Measurements from ENCODE around the gene IFT22. TPM values are rescaled to one million over a fixed set of nuclear protein-coding genes. Genes with fewer than 3 reads are reported as not detected.

Gene IFT22
- total and polyA plus RNA-seq, 2 of the 8 experiments (the other 6 are each of a cell fraction or from before 2014, with no cell fraction given) = 17.7 to 18.9 TPM

DNA sequence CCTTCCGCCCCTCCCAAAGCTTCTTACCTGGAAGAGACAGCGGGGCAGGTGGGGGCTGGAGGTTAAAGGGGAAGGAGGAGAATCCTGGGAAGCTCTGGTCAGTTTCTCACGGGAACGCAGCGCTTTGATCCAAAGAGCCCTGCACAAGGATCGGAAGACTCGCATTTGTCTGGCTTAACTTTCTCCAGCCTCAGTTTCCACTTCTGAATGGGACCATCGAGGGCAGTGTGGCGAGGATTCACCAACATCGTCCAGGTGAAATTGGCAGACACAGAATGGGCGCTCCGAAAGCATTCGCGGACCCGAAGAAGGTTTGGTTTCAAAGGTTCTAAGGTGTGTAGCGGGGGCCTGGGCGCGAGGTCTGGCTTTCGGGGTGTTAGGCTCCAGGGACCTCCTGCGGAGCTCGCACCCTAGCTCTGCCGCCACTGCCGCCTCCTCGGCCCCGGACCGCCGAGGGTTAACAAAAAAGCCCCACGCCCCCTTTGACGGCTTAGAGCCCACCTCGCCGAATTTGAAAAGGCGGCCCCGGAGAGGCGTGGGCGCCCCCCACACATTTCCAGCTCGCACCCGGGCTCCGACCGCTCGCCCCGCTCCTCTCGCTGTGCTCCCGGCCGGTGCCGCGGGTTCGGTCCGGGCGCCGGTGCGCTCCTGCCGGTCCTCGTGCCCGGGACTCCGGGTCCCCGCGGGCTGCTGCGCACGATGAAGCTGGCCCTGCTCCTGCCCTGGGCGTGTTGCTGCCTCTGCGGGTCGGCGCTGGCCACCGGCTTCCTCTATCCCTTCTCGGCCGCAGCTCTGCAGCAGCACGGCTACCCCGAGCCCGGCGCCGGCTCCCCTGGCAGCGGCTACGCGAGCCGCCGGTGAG is 41.0 kb upstream of the IFT22 start, which contains the start of gene COL26A1 (continued):
- TF ChIP-seq ASH2L (IDR thresholded peaks at IDR 0.05; ENCODE audit: low read length) = no peak
- no peak for TF ChIP-seq USF2 (IDR thresholded peaks at IDR 0.05; ENCODE audit: low read length)
- no peak; a peak in 1 of 4 replicates for TF ChIP-seq SIN3A (conservative IDR thresholded peaks at IDR 0.05 in 1 of 2, IDR thresholded peaks at IDR 0.05 in 1 of 2; ENCODE audit: low read depth in 1 of 2, low read length in 2 of 2)
- TF ChIP-seq TAF1 (IDR thresholded peaks at IDR 0.05; ENCODE audit: low read depth, low read length) = peak; percentile 54
- TF ChIP-seq KDM1A (IDR thresholded peaks at IDR 0.05; ENCODE audit: borderline replicate concordance, low read length) = no peak
- TF ChIP-seq GTF2F1 (IDR thresholded peaks at IDR 0.05; ENCODE audit: borderline replicate concordance, low read depth, low read length) = no peak
- no peak for TF ChIP-seq CTBP2 (IDR thresholded peaks at IDR 0.05; ENCODE audit: borderline replicate concordance, insufficient read depth, insufficient read length, low read length)
- TF ChIP-seq CBX8 (IDR thresholded peaks at IDR 0.05; ENCODE audit: borderline replicate concordance, low read depth, low read length) = no peak
- TF ChIP-seq CEBPB (IDR thresholded peaks at IDR 0.05; ENCODE audit: low read depth, low read length) = no peak
- no peak for TF ChIP-seq CHD1 (IDR thresholded peaks at IDR 0.05; ENCODE audit: low read depth, low read length)
- TF ChIP-seq SIX5 (IDR thresholded peaks at IDR 0.05; ENCODE audit: low read depth, low read length) = no peak
- no peak for TF ChIP-seq RXRA (IDR thresholded peaks at IDR 0.05; ENCODE audit: insufficient read depth, low read depth, low read length)
- no peak for TF ChIP-seq TEAD4 (IDR thresholded peaks at IDR 0.05; ENCODE audit: low read depth, low read length)
- TF ChIP-seq SRF (IDR thresholded peaks at IDR 0.05; ENCODE audit: low read depth, low read length) = no peak
- no peak for TF ChIP-seq ZNF274 (IDR thresholded peaks at IDR 0.05; ENCODE audit: borderline replicate concordance, extremely low read depth, low read length)
- TF ChIP-seq SP4 (IDR thresholded peaks at IDR 0.05; ENCODE audit: low read length) = no peak
- TF ChIP-seq PHF8 (conservative IDR thresholded peaks at IDR 0.05; ENCODE audit: low read depth, low read length) = 0 out of 2 replicates have a peak, but pooled peaks have one; percentile 35
- peak; percentile 41 for TF ChIP-seq KDM4A (IDR thresholded peaks at IDR 0.05; ENCODE audit: low read depth, low read length, severe bottlenecking)
- TF ChIP-seq TCF12 (IDR thresholded peaks at IDR 0.05; ENCODE audit: low read depth, low read length) = no peak
- TF ChIP-seq BACH1 (IDR thresholded peaks at IDR 0.05; ENCODE audit: low read length) = peak; percentile 21; the same call in 1 of the 2 replicates
- TF ChIP-seq RFX5 (IDR thresholded peaks at IDR 0.05; ENCODE audit: borderline replicate concordance, low read depth, low read length) = no peak
- no peak for TF ChIP-seq BCL11A (IDR thresholded peaks at IDR 0.05; ENCODE audit: low read depth in 2 of 2, low read length in 2 of 2)
- no peak for TF ChIP-seq MAFK (IDR thresholded peaks at IDR 0.05; ENCODE audit: low read depth, low read length)
- TF ChIP-seq CREB1 (IDR thresholded peaks at IDR 0.05) = no peak
- TF ChIP-seq JUND (IDR thresholded peaks at IDR 0.05; ENCODE audit: low read length) = no peak

Measured in H1 (cell line).